Activated T-helper 17 cell treated with anti-CD3 and anti-CD28 coated beads, Interleukin-2, amount 50 U/mL, for 72 hours (primary cell): ENCODE data around the gene CORO7. TPM values are rescaled to one million over a fixed set of nuclear protein-coding genes. Genes with fewer than 3 reads are reported as not detected.
A peak's percentile ranks its signal among the peaks of the same experiment; 100 is the strongest.

ENCODE experiments used
- ATAC-seq: fragments of 150-1000 bp; cut with Tn5 transposase; replicated peaks from 2 replicates; pipeline ENCODE4 v1.10.0; 2021; ENCODE audit warnings: mild to moderate bottlenecking, moderate library complexity
- H3K27ac Mint-ChIP-seq: one replicate; pipeline ENCODE4 v1.8.0; 2022; ENCODE audit warnings: mixed read lengths
- H3K27me3 Mint-ChIP-seq: one replicate; pipeline ENCODE4 v1.8.0; 2022; ENCODE audit warnings: mixed read lengths
- H3K36me3 Mint-ChIP-seq: one replicate; pipeline ENCODE4 v1.8.0; 2022; ENCODE audit warnings: low read depth, mild to moderate bottlenecking, mixed read lengths
- H3K4me1 Mint-ChIP-seq: one replicate; pipeline ENCODE4 v1.8.0; 2022; ENCODE audit warnings: mixed read lengths
- H3K4me3 Mint-ChIP-seq: one replicate; pipeline ENCODE4 v1.8.0; 2022; ENCODE audit warnings: mild to moderate bottlenecking, mixed read lengths
- H3K9me3 Mint-ChIP-seq: one replicate; pipeline ENCODE4 v1.8.0; 2022; ENCODE audit warnings: mixed read lengths
- total RNA-seq, 2 donors: library from RNA; stranded (reverse); gene quantifications; one replicate each; pipeline ENCODE4 v1.2.3, GENCODE V29; 2022

CORO7 gene
- total RNA-seq, 2 donors from 2014 or later = 82.6 to 114 TPM

DNA sequence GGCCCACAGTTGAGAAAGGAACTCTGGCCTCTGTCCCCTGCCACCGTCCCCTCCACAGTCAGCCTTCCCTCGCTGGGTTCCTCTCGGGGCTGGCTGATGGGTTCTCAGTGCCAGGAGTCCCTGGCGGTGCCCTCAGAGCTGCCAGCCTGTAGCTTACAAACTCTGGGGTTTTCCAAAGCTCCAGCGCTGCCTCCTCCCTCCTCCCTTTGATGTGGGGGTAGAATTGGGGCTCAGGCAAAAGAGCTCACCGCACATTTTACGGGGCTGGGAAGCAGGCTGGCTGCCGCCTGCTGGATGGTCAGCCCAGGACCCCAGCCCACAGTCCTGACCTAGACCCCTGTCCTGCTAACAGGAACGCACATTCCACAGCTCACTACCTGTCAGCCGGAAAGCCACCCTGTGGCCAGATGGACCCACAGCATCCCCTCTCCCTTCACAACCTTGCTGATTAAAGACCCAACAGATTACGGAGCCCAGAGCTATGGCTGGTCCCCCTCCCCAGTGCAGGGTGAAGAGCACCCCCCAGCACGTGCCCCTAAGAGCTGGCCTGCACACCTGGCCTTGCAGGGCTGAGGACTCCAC, 38.7 kb downstream of the CORO7 start:
- Mint-ChIP-seq H3K27me3 (no peaks in the 10 kb centered on the region), H3K4me3 (no peak overlapping the region), H3K9me3 (no peaks in the 10 kb centered on the region), H3K36me3 (peaks cover 5% of the 10 kb centered on the region), H3K27ac (peak overlapping the region; percentile 83), H3K4me1 (no peaks in the 10 kb centered on the region)
- ATAC-seq = no peak

DNA sequence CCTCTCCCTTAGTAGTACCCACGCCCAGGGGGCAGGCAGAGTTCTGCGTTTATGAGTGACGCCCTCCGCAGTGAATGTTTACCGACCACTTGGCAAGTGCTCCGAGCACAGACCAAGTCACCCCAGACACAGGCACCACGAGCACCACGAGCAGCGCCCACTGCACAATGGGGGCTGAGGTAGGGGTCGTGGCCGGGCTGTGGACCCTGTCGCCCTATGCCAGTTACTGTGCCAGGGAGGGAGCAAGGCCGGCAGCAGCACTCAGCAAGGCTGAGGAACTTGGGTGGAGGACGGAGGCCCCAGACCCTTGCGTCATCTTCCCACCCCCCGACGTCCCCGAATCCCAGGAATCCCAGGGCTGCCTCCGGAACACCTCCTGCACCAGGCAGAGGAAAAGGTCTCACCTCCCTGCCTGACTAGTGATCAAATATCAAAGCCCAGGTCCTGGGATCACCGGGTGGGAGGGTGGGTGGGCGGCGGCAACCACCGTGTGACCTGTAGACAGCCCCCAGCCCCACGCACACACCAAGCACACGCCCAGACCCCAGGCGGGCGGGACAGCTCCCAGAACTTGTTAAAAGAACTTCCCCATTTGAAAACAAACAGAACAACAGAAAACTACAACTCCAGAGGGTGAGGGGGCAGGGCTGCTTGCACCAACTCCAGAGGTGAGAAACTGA, 39.4 kb downstream of the CORO7 start:
- Mint-ChIP-seq H3K36me3 (peaks cover 5% of the 10 kb centered on the region), H3K27me3 (no peaks in the 10 kb centered on the region), H3K9me3 (no peaks in the 10 kb centered on the region), H3K4me1 (no peaks in the 10 kb centered on the region), H3K4me3 (no peak overlapping the region), H3K27ac (peak overlapping the region; percentile 83)
- ATAC-seq = no peak

DNA sequence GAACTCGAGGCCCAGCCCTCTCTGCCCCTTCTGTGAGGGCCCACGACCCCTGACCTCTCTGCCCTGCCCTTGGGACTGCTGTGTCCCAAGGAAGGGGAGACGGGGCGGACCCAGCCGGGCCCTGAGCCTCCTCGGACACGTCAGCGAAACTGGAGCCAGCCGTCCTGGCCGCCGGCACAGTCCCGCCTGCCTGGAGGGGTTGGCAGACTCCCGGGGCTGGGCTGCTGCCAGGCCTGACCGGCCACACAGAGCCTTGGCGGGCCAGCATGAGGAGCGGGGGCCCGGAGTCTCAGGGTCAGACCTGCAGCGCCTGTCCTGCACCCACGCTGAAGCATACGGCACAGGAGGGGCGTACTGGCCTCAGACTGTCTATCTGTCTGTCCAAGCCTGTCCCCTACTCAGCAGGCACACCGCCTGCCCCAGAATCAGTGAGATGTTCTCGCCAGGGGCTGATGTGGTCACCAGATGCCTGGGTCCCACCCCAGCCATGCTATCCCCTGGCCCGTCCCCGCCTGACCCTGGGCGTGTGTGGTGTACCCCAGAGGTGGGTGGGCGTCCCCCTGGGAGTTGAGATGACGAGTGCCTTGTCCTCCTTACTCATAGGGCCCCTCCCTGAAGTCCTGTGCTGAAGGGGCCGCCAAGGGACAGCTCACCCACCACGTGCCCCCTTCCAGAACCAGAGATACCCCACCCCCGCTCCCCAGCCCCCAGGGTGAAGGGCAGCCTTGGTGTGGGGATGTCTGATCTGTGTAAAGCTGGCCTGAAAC, 40.1 kb downstream of the CORO7 start:
- no peaks in the 10 kb centered on the region for H3K27me3 Mint-ChIP-seq
- no peaks in the 10 kb centered on the region for H3K4me1 Mint-ChIP-seq
- H3K4me3 Mint-ChIP-seq = no peak overlapping the region
- no peaks in the 10 kb centered on the region for H3K36me3 Mint-ChIP-seq
- no peak overlapping the region for H3K27ac Mint-ChIP-seq
- no peaks in the 10 kb centered on the region for H3K9me3 Mint-ChIP-seq
- no peak for ATAC-seq

DNA sequence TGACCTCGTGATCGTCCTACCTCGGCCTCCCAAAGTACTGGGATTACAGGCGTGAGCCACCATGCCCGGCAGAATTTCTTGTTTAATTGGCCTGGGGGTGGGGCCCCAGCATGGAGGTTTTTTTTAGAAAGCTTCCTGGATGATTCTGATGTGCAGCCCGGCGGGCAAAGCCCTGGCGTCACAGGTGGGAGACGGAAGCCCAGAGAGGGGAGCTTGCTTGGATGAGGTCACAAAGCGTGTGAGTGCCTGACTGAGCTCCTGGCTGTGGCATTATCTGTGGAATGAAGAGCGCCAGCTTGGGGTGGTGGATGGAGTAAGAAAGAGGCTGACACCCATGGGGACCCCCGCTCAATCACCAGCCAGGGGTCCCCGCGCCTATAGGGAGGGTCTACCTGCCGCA, 40.7 kb downstream of the CORO7 start:
- Mint-ChIP-seq H3K27ac (peak overlapping the region; percentile 30), H3K4me3 (no peak overlapping the region)
- no peak for ATAC-seq

DNA sequence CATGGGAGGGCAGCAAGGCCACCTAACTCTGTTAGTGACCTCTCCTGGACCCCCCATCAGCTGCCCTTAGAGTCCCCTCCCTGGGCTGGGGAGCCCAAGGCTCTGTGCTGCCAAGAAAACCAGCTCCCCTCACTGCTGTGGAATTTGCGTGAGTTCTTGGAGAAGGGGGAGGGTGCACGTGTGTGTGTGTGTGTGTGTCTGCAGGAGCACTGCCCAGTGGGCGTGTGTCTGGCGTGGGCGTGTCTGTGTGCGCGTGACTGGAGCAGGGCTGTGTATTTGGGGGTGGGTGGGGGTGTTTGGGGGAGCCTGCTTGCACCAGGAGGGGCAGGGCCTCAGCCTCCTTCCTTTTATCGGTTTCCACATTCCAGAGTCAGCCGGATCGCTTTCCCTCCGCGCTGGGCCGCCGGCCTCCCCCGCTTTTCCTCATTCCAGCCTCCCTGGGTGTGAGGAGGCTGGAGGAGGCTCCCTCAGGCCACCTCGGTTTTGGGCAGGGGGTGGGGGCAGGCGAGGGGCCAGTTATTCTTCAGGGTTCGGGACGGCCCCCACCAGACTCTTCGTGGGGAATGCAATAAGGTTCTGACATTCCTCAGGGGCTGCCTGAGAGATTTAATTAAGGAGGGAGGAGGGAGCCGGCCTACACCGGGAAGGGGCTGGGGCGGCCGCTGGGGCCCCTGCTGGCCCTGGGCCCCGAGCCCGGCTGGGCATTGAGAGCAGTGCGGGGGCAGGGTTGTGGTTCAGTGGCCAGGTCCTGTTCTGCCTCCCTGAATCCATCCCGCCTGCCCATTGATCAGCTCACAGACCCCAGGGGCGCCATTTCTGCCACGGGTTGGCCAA, 42.3 kb downstream of the CORO7 start:
- H3K4me3 Mint-ChIP-seq = no peak overlapping the region
- no peaks in the 10 kb centered on the region for H3K9me3 Mint-ChIP-seq
- peak overlapping the region; percentile 44 for H3K27ac Mint-ChIP-seq
- ATAC-seq = no peak
- no peaks in the 10 kb centered on the region for H3K4me1 Mint-ChIP-seq
- no peaks in the 10 kb centered on the region for H3K36me3 Mint-ChIP-seq
- no peaks in the 10 kb centered on the region for H3K27me3 Mint-ChIP-seq

More for the DNA sequence above, 40.7 kb downstream of the CORO7 start:
- no peaks in the 10 kb centered on the region for H3K36me3 Mint-ChIP-seq
- H3K9me3 Mint-ChIP-seq = no peaks in the 10 kb centered on the region
- no peaks in the 10 kb centered on the region for H3K4me1 Mint-ChIP-seq
- H3K27me3 Mint-ChIP-seq = no peaks in the 10 kb centered on the region

DNA sequence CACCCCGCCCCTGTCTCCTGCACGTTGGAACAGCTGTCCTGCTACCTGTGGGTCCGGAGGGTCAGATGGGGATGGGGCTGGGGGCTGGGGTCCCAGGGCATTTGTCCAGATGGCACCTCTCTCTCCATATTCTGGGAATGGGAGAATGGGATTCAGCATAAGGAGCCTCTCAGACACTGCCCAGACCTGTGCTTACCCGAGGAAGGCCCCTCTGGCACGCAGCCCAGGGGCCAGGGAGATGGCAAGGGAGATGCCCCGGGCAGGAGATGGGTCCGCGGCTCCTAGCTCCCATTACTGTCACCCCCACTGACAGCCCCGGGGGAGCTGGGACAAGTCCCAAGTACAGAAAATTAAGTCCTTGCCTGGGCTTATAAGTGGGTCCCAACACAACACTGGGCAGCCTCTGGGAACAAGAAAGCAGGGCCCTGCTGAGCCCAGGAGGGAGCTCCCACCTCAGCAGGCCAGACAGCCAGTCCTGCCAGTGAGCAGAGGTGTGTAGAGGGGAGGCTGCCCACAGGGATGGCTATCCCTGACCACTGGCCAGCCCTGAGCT, 43.0 kb downstream of the CORO7 start:
- no peaks in the 10 kb centered on the region for H3K36me3 Mint-ChIP-seq
- H3K4me1 Mint-ChIP-seq = no peaks in the 10 kb centered on the region
- no peak for ATAC-seq
- H3K27ac Mint-ChIP-seq = peak overlapping the region; percentile 44
- H3K9me3 Mint-ChIP-seq = no peaks in the 10 kb centered on the region
- no peak overlapping the region for H3K4me3 Mint-ChIP-seq
- H3K27me3 Mint-ChIP-seq = no peaks in the 10 kb centered on the region

DNA sequence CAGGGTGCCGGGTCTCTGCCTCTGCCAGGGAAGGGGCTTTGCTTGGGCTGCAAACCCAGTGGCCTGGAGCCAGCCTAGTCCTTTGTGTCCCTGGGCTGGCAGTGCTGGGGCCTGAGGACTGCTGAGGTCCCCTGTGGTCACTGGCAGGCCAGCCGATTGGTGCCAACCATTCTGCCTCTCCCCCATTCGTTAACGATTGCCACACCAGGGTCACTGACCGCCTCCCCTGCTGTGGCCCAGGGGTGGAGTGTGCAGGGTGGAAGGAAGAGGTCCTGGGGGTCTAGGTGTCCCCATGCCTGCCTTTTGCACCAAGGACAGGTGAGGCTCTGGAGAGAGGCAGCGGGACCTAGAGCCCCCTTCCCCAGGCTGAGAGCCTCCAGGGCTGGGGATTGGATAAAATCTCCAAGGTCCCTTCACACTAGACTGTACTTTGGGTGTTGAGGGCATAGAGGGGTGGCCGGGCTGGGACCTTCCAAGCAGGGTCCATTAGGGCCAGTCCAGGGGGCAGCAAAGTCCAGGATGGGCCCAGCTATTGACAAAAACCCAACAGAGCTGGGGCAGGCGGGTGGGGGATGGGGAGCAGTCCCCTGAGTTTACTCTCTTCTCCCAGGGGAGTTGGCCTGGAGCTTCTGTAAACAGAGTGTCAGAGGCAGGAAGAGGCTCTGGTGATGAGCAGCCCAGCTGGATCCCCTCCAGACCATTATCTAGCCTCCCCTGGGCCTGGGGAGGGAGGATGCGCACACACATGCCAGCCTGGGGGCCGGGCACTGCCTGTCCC, 43.6 kb downstream of the CORO7 start:
- no peaks in the 10 kb centered on the region for H3K4me1 Mint-ChIP-seq
- H3K27ac Mint-ChIP-seq = no peak overlapping the region
- H3K27me3 Mint-ChIP-seq = no peaks in the 10 kb centered on the region
- peaks cover 1% of the 10 kb centered on the region for H3K36me3 Mint-ChIP-seq
- H3K9me3 Mint-ChIP-seq = no peaks in the 10 kb centered on the region
- ATAC-seq = no peak
- H3K4me3 Mint-ChIP-seq = peak overlapping the region; percentile 54

DNA sequence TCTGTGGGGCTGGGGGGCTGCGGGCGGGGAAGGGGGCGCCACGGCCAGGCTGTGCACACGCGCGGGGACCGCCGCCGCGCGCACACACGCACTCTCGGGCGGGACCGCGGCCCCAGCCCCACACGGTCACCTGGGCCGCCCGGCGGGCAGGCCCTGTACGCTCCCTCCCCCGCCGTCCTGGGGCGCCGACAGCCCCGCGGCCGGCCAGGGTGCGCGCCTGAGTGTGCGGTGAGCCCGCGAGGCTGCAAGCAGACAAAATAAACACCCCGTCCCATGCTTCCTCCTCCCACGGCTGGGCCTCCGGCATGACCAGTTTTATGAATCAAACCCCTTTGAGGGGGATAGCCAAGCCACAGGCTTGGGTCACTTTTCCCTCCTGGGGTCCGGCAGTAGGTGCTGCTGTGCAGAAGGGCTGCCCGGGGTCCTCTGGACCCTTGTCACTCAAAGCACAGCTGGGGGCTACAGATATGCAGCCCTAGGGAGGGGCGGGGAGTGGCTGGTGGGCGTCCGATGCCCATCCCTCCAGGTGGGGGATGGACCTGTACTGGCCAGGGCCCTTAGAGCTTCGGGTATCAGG, 44.3 kb downstream of the CORO7 start:
- peaks cover 8% of the 10 kb centered on the region for H3K36me3 Mint-ChIP-seq
- no peaks in the 10 kb centered on the region for H3K4me1 Mint-ChIP-seq
- H3K9me3 Mint-ChIP-seq = no peaks in the 10 kb centered on the region
- ATAC-seq = peak; percentile 65
- H3K4me3 Mint-ChIP-seq = peak overlapping the region; percentile 54
- H3K27me3 Mint-ChIP-seq = no peaks in the 10 kb centered on the region
- no peak overlapping the region for H3K27ac Mint-ChIP-seq

DNA sequence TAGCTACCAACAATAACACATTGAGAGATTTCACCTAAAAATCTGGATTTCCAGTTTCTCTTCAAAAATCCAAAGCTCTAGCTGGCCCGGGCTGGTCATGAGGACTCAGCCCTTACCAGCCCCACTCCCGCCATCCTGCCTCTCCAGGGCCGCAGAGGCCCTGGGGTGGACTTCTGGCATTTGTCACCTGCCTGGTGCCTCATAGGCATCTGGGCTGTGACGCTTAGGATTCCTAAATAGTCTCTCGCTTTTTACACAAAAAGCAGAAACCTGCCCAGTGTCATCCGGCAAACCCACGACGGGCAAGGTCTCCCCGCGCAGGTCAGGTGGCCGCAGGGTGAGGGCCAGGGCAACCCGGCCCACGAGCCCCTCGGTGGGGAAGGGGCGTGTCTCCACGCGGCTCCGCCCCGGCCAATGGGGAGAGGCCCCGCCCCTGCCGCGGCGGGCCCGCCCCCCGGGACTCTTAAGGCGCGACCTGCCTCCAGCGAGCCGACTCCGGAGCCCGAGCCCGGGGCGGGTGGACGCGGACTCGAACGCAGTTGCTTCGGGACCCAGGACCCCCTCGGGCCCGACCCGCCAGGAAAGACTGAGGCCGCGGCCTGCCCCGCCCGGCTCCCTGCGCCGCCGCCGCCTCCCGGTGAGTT, 44.9 kb downstream of the CORO7 start, which contains the start of gene VASN:
TSS of gene VASN (plus strand) at position 492 of the 644 bp plus-strand sequence. CDS start 9,030 bp downstream, outside the sequence.
- H3K27ac Mint-ChIP-seq = no peak within 1 kb of the TSS
- H3K36me3 Mint-ChIP-seq = peaks cover 8% of the 10 kb centered on the region
- peak within 1 kb of the TSS; percentile 54 for H3K4me3 Mint-ChIP-seq
- no peaks in the 10 kb centered on the region for H3K27me3 Mint-ChIP-seq
- H3K9me3 Mint-ChIP-seq = no peaks in the 10 kb centered on the region
- ATAC-seq = peak; percentile 90
- no peaks in the 10 kb centered on the region for H3K4me1 Mint-ChIP-seq

DNA sequence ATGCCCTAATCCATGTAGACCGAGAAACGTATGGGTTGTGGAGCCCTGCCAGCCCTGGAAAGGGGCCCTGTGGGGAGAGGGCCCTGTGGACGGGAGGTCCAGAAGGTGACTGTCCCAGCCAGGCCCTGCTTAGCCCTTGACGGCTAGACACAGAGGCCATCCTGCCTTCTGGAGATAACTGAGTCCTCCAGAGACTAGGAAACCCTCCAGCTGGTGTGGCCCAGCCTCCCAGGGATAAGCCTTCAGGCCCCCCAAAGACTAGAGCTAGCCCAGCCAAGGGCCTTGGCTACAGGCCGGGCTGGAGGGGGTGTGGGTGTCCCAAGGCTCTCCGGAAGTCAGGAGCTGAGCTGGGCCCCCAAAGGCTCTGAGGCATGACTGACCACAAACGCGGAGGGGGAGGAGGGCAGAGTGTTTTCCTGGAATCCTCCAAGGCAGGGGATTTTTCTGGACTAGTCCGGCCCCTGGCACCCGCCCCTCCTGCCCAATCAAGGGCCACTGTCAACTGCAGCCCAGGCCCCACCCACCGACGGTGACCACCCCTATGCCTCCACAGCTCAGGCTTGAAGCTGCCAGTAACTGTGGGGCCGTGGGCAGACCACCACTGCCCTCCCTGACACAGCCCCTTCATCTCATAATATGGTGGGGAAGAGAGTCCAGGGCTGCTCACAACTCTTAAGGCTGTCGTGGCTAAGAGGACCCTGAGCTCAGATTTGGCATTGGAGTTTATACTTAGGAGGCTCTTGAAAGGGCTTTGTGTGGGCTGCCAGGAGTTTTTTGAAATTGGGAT, 45.6 kb downstream of the CORO7 start:
- ATAC-seq = no peak

DNA sequence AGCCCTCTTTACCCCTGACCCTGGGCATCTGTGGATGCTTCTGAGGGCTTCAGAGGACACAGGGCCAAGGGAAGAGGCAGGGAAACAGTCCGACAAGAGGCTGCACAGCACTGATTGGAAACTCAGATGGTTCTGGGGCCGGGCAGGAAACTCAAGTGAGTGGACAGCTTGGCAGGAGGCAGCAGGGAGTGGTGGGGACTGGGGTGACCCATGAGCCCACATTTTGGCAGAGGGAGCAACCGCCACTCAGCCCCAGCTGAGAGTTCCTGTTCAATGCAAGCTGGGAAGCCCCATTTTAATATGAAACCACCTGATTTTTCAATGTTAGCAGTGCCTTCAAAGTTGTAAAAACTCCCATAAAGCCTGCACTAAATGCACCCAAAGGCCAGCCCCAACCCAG, 46.2 kb downstream of the CORO7 start:
- Mint-ChIP-seq H3K27ac (peak overlapping the region; percentile 59), H3K4me1 (no peaks in the 10 kb centered on the region), H3K9me3 (no peaks in the 10 kb centered on the region), H3K27me3 (no peaks in the 10 kb centered on the region), H3K36me3 (peaks cover 8% of the 10 kb centered on the region), H3K4me3 (no peak overlapping the region)
- no peak for ATAC-seq

More for the DNA sequence above, 45.6 kb downstream of the CORO7 start:
- H3K9me3 Mint-ChIP-seq = no peaks in the 10 kb centered on the region
- peaks cover 8% of the 10 kb centered on the region for H3K36me3 Mint-ChIP-seq
- H3K4me3 Mint-ChIP-seq = peak overlapping the region; percentile 16
- no peaks in the 10 kb centered on the region for H3K27me3 Mint-ChIP-seq
- no peak overlapping the region for H3K27ac Mint-ChIP-seq
- no peaks in the 10 kb centered on the region for H3K4me1 Mint-ChIP-seq

DNA sequence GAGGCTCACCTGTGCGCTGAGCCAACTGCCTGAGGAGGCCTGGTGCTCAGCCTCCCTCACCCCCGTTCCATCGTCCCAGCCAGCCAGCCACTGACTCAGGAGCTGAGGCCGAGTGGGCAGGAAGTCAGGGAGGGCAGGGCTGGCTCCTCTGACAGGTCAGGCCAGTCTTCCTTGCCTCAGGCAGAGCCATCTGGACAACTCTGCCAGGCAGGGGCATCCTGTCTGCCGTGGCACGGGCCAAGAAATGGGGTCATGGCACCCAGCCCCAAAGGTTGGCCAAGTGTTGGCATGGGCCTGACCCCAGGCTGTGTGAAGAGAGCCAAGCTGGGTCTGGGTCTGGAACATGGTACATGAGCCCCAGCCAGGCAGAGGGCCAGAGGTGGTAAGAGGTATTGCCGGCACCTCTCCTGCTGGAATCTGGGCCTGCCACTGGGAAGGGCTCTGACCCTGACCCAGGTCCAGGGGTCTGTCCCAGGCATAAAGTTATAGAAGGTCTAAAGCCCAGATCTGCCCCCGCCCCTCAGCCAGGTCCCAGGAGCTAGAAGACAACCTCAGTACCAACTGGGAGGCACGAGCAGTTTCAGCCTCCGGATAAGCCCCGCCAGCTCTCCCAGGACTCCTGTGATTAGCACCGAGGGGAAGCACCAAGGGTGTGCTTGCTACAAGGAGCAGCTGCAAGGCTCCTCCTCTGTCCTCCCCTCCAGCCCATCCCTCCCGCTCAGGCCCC, 47.2 kb downstream of the CORO7 start:
- Mint-ChIP-seq H3K27ac (peak overlapping the region; percentile 25), H3K36me3 (peaks cover 10% of the 10 kb centered on the region), H3K4me1 (no peaks in the 10 kb centered on the region), H3K9me3 (no peaks in the 10 kb centered on the region), H3K4me3 (no peak overlapping the region), H3K27me3 (no peaks in the 10 kb centered on the region)
- no peak for ATAC-seq
